WI38 (cell line): Measurements from ENCODE around the gene KIAA0825.
A peak's percentile ranks its signal among the peaks of the same experiment; 100 is the strongest.

ENCODE experiments used
- H3K4me3 ChIP-seq: 2 replicates; pipeline ENCODE4 v1.5.1; 2011; ENCODE audit warnings: low read depth, mild to moderate bottlenecking, control low read depth, low read length
- CTCF ChIP-seq: IDR thresholded peaks from 2 replicates; pipeline ENCODE4 v1.5.1; 2012; ENCODE audit warnings: low read depth, mild to moderate bottlenecking, control low read depth, low read length

KIAA0825 gene

DNA sequence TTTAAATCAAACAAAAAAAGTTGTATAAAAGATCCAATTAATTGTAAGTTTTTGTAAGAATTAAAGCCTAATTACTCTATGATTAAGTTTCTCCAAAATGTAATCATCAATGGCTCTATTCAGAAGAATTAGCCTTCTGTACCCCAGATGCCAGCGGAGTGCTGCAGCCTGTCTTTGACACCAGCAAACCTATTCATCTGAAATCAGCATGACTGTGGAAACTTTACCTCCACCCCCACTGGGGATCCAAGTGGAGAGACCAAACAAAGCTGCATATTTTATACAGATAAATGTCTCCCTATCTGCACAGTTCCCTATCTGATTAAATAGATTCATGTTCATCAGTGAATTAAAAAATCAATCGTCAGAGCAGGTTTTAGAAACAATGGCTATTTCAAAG is 426.8 kb downstream of the KIAA0825 start:
- no peak for TF ChIP-seq CTCF
- no peak overlapping the region for H3K4me3 ChIP-seq

DNA sequence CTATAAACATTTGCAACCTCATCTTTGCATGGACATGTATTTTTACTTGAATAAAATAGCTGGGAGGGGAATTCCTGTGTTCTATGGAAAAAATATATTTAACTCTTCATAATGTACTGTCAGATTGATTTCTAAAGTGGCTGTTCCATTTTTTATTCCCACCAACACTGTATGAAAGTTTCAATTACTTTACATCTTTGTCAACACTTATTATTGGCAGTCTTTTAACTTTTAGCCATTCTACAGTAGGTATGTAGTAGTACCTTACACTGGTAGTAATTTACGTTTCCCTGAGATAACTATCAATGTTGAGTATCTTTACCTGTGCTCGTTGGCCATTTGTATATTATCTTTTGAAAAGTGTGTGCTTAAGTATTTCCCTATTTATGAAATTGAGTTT is 429.7 kb downstream of the KIAA0825 start:
- H3K4me3 ChIP-seq: no peak overlapping the region
- TF ChIP-seq CTCF: no peak

DNA sequence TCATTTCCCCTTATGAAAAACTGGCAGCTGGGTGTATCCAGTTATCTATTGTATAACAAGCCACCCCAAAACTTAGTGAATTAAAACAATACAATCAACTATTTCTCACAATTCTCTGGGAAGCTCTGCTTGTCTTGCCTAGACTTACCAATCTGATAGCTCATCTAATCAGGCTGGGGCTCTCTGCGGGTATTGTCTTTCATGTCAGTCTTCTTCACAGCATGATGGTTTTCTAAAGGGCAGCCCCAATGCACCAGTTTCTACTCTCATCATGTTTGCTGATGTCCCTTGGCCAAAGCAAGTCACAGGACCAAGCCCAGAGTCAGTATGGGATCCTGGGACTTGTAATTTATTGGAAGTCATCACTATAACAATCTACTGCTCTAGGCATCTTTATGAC is 433.5 kb downstream of the KIAA0825 start:
- no peak for TF ChIP-seq CTCF
- H3K4me3 ChIP-seq: no peak overlapping the region

- H3K4me3 ChIP-seq: no peak overlapping the region
- peak; percentile 2; the same call in 1 of the 2 replicates for TF ChIP-seq CTCF
Observed at GRCh38 chr5:94181895-94182294, 436.5 kb downstream of the KIAA0825 start.

DNA sequence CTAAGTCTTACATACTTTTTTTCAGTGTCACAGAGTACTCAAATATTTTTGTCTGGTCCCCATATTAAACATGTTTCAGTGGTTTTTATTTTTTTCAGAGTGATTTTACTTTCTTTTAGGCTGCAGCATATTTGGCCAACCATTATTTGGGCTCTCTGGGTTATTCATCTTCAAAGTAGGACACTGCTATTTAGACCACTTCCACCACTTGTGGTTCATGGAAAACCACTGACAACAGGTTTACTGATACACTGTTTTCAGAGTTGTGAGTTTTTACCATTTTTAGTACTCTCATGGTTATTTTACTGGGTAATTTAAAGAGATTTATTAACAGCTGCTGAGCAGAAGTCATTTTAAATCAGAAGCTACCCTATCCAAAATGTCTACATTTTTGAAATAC is 437.6 kb downstream of the KIAA0825 start:
- H3K4me3 ChIP-seq: no peak overlapping the region
- TF ChIP-seq CTCF: no peak

GRCh38 chr5:94175912-94176311 is 442.5 kb downstream of the KIAA0825 start:
- TF ChIP-seq CTCF: no peak
- H3K4me3 ChIP-seq: no peak overlapping the region

DNA sequence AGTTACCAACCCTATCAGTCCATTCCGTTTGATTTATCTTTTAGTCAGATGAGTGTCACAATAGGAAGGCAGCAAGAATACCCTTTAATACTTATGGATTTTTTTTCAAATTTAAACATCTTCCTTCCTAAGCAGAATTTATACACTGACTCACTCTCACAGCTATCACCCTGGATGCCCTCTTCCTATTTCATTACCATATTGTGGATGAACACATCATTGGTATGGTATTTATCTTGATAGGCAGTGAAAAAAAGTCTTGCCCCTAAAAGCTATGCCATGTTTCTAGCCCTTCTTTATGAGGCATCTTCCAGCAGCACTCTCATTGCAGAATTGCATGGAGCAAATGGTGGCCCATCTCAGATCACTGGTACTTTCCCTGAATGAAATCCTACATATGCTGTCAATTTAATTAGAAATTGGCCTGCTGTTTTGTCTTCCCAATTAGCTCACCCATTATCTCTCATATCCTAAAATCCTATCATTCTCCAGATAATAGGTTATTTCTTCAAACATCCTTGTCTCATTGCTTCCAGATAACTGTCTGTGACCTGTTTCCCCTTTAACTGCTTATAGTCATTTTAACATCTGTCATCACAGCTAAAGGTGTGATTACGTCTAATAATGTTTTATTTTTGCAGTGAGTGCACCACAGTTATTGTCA is 443.5 kb downstream of the KIAA0825 start:
- TF ChIP-seq CTCF: no peak
- H3K4me3 ChIP-seq: no peak overlapping the region
